Adrenal gland (tissue), 5 donors: ENCODE data around the gene KCNRG.

Source experiments
- POLR2A ChIP-seq, 2 donors: fragments of 450-650 bp; IDR thresholded peaks; one replicate each; pipeline ENCODE4 v1.6.1; 2017; ENCODE audit warnings: antibody characterized with exemption in 2 of 2, mild to moderate bottlenecking in 2 of 2, moderate library complexity in 1 of 2
- TF ChIP-seq, protein P1 (sequence below), 6 experiments: fragments of 450-650 bp in 4 of 6; fragments of 200-600 bp in 2 of 6; sonication (generic) in 1 of 6; IDR thresholded peaks; 1 replicate in 5 of 6; 2 replicates in 1 of 6; pipeline versions ENCODE4 v1.5.1 to v1.8.0; 2016 to 2021; ENCODE audit warnings: antibody characterized with exemption in 6 of 6, mild to moderate bottlenecking in 2 of 6, moderate library complexity in 1 of 6
- donor health status: DM: no; HTN: no; CAD: no.

GRCh38 chr13:50037788-50038187 lies 22.5 kb downstream of the KCNRG start:
- TF ChIP-seq, protein P1, sequence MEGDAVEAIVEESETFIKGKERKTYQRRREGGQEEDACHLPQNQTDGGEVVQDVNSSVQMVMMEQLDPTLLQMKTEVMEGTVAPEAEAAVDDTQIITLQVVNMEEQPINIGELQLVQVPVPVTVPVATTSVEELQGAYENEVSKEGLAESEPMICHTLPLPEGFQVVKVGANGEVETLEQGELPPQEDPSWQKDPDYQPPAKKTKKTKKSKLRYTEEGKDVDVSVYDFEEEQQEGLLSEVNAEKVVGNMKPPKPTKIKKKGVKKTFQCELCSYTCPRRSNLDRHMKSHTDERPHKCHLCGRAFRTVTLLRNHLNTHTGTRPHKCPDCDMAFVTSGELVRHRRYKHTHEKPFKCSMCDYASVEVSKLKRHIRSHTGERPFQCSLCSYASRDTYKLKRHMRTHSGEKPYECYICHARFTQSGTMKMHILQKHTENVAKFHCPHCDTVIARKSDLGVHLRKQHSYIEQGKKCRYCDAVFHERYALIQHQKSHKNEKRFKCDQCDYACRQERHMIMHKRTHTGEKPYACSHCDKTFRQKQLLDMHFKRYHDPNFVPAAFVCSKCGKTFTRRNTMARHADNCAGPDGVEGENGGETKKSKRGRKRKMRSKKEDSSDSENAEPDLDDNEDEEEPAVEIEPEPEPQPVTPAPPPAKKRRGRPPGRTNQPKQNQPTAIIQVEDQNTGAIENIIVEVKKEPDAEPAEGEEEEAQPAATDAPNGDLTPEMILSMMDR (IDR thresholded peaks at IDR 0.05): no peak
- no peak for TF ChIP-seq POLR2A (IDR thresholded peaks at IDR 0.05)
